ENCODE results near the gene ERP44. TPM values are rescaled to one million over a fixed set of nuclear protein-coding genes. Genes with fewer than 3 reads are reported as not detected.

The ERP44 gene
- total RNA-seq, 1 donor from 2014 or later: 15.6 TPM

DNA sequence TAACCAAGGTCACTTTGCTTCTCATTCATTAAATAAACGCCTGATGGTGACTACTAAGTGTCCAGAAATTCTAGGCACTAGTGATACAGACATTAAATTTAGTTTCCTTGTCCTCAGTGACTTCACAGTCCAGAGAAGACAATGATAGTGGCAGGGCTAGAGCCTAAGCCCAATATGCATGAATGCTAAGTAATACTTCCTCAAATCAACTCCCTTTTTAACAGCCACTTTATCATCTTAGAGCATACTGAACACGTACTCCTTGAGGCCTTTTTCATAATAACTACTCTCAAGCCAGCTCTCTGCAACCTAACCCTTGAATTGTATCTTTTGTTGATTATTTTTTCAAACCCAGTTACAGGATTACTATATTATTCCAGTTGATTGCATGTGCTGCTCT lies 118.2 kb downstream of the ERP44 start:
- Histone ChIP-seq H3K27ac (replicated peaks) (no peak overlapping the region), H3K36me3 (peaks cover 16% of the 10 kb centered on the region), H3K9me3 (replicated peaks) (no peaks in the 10 kb centered on the region), H3K4me3 (no peak overlapping the region), H3K4me1 (peaks cover 7% of the 10 kb centered on the region), H3K27me3 (ENCODE audit: low read depth) (no peaks in the 10 kb centered on the region)
- no peak for DNase-seq
- intact Hi-C loops (cut with micrococcal nuclease): no loop called here
- TF ChIP-seq, protein P1, sequence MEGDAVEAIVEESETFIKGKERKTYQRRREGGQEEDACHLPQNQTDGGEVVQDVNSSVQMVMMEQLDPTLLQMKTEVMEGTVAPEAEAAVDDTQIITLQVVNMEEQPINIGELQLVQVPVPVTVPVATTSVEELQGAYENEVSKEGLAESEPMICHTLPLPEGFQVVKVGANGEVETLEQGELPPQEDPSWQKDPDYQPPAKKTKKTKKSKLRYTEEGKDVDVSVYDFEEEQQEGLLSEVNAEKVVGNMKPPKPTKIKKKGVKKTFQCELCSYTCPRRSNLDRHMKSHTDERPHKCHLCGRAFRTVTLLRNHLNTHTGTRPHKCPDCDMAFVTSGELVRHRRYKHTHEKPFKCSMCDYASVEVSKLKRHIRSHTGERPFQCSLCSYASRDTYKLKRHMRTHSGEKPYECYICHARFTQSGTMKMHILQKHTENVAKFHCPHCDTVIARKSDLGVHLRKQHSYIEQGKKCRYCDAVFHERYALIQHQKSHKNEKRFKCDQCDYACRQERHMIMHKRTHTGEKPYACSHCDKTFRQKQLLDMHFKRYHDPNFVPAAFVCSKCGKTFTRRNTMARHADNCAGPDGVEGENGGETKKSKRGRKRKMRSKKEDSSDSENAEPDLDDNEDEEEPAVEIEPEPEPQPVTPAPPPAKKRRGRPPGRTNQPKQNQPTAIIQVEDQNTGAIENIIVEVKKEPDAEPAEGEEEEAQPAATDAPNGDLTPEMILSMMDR (IDR thresholded peaks at IDR 0.05; ENCODE audit: borderline replicate concordance): no peak

DNA sequence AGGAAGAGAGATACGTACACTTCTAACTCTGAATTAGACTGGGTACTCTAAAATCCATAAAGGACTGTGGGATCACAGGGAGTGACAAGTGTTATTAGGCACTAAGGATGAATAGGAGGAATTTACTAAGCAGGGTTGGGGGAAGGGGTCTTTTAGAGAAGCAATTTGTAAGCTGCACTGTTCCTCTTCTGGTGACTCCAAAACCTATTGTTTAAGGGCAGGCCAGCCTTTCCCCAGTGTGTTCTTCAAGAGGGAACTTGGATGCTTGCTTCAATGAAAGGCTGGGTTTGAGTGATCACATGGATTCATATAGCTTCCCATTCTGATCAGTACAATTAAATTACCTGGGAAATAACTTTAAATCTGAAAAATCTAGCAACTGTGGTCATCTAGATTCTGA lies 120.6 kb downstream of the ERP44 start:
- TF ChIP-seq, protein P1 (IDR thresholded peaks at IDR 0.05; ENCODE audit: borderline replicate concordance): no peak
- Histone ChIP-seq H3K4me1 (peaks cover 7% of the 10 kb centered on the region), H3K27me3 (ENCODE audit: low read depth) (no peaks in the 10 kb centered on the region), H3K9me3 (replicated peaks) (no peaks in the 10 kb centered on the region), H3K4me3 (no peak overlapping the region), H3K36me3 (peaks cover 11% of the 10 kb centered on the region), H3K27ac (replicated peaks) (no peak overlapping the region)
- intact Hi-C loops (cut with micrococcal nuclease): no loop called here
- no peak for DNase-seq

DNA sequence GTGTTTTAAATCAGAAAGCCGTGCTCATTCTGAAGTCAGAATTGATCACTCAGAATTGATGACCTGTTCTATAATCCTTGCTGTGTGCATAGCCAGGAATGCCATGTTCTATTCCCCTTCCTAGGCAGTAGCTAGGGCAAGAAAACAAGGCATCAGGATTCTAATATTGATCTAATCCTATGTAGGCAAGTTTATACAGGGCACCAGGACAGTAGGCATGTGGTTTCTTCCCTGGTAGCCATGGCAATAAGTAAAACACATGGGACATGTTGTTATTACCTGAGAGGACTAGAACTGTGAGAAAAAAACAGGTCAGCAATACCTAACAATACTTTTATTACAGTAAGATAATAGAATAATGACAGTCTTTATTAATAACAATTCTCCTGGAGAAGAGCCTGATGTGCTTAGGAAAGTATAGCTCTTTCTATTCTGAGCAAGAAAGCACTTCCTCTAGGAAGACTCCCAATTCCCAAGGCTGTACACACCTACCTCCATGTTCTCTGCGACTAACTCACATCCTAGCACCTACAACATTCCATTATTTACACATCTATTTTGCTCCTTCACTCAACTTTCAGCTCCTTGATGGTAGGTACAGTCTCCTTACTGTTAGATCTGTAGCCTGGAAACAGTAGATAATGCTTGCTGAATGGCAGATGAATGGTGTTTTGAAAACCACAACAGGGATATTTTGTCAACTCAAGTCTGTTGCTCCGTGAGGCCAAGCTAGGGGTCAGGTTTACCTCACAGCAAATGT lies 121.6 kb downstream of the ERP44 start:
- intact Hi-C loops (cut with micrococcal nuclease): no loop called here
- Histone ChIP-seq H3K9me3 (replicated peaks) (no peaks in the 10 kb centered on the region), H3K4me1 (peaks cover 7% of the 10 kb centered on the region), H3K27me3 (ENCODE audit: low read depth) (no peaks in the 10 kb centered on the region), H3K36me3 (peaks cover 11% of the 10 kb centered on the region), H3K27ac (replicated peaks) (no peak overlapping the region), H3K4me3 (no peak overlapping the region)
- TF ChIP-seq, protein P1 (IDR thresholded peaks at IDR 0.05; ENCODE audit: borderline replicate concordance): no peak
- no peak for DNase-seq

DNA sequence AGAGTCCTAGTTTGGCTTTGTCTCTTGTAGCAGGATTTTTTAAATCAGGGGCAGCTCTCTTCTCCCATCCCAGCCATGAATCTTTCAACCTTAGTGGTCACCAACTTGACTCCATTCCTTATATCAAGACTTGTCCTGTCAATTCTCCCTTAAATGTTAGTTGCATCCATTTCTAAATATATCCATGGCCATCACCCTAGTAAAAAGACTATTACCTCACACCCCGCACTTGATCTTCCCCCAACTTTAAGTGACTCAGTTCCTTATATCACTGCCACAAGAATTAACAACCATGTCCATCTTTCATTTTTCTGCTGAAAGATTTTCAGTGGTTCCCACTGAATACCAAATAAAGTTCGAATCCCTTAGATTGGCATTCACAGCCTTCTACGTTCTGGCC lies 125.3 kb downstream of the ERP44 start:
- H3K36me3 ChIP-seq: peaks cover 39% of the 10 kb centered on the region
- no peak overlapping the region for H3K27ac ChIP-seq (replicated peaks)
- intact Hi-C loops (cut with micrococcal nuclease): no loop called here

DNA sequence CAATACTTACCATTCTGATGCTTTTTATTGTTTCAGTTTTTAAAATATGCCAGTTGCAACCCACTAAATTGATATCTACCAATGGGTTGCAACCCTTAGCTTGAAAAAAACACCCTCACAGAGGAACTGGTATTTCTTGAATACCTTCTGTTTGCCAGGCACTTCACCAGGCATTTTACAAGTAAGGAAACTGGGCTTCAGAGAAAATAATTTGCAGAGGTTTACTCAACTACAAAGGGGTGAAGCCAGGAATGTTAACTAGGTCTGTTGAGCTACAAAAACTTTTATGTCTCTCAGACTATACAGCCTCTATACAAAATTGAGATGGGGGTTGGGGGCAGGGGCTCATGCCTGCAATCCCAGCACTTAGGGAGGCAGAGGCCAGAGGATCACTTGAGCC lies 127.4 kb downstream of the ERP44 start:
- Histone ChIP-seq H3K4me1 (no peaks in the 10 kb centered on the region), H3K9me3 (replicated peaks) (no peaks in the 10 kb centered on the region), H3K27me3 (ENCODE audit: low read depth) (no peaks in the 10 kb centered on the region), H3K27ac (replicated peaks) (no peak overlapping the region), H3K36me3 (peaks cover 40% of the 10 kb centered on the region), H3K4me3 (no peak overlapping the region)
- DNase-seq: no peak
- intact Hi-C loops (cut with micrococcal nuclease): no loop called here
- TF ChIP-seq, protein P1 (IDR thresholded peaks at IDR 0.05; ENCODE audit: borderline replicate concordance): no peak

More for the DNA sequence above, 125.3 kb downstream of the ERP44 start:
- DNase-seq: no peak
- Histone ChIP-seq H3K9me3 (replicated peaks) (no peaks in the 10 kb centered on the region), H3K27me3 (ENCODE audit: low read depth) (no peaks in the 10 kb centered on the region), H3K4me1 (no peaks in the 10 kb centered on the region), H3K4me3 (no peak overlapping the region)
- TF ChIP-seq, protein P1 (IDR thresholded peaks at IDR 0.05; ENCODE audit: borderline replicate concordance): no peak

Measured in left ventricle myocardium inferior (tissue), 1 donor.